ENCODE results near the gene TCN2. TPM values are rescaled to one million over a fixed set of nuclear protein-coding genes. Genes with fewer than 3 reads are reported as not detected.
A peak's percentile ranks its signal among the peaks of the same experiment; 100 is the strongest.

The TCN2 gene
- total and polyA plus RNA-seq, 10 of the 15 experiments (the other 5 are each of a cell fraction or from before 2014, with no cell fraction given): 5.4 to 21.8 (median 11.0) TPM

DNA sequence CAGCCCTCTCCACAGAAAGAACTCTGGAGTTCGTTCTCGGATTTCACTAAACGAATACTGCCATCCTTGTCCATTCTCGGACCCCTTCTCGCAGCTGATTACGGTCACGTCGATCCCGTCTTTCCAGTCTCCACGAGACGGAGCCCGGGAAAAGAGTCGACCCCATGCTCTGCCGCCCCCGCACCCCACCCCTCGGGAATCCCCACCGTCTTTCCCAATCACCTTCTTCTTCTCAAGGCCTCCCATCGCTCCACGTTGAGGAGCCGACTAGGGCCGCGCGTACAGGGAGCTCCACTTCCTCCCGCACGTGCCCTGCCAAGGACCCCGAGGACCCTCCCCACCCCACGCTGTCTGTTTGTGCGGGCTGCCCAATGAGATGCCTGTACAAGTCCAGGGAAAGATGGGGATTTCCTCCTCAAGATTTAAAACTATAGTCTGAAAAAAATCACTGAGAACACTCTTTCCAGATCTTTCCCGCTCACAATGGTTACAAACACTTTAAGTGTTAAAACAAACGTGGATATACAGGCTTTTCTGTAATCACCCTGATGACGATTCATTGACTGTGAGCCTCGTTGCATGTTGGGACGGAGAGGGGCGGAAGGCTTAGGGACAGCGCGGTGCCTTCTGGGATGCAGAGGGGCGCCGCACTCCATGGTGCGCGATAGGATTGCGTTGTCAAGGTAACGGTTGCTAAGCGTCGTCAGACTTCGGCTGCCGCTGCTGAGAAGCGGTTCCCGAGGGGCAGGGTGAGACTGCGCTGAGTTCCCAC is 15.2 kb upstream of the TCN2 start, which contains the start of gene PES1 (continued):
- TF ChIP-seq ZNF592 (IDR thresholded peaks at IDR 0.05) (peak; percentile 69; the same call in 1 of the 2 replicates), CBFB (IDR thresholded peaks at IDR 0.05; ENCODE audit: low read depth) (peak; percentile 88), CHD1 (IDR thresholded peaks at IDR 0.05; ENCODE audit: low read depth, low read length) (no peak), BCLAF1 (IDR thresholded peaks at IDR 0.05) (no peak), ASH2L (IDR thresholded peaks at IDR 0.05; ENCODE audit: borderline replicate concordance, low read depth) (no peak), BACH1 (IDR thresholded peaks at IDR 0.05; ENCODE audit: borderline replicate concordance) (no peak), CBX3 (IDR thresholded peaks at IDR 0.05; ENCODE audit: borderline replicate concordance, low read depth) (no peak), TARDBP (IDR thresholded peaks at IDR 0.05; ENCODE audit: borderline replicate concordance) (0 out of 2 replicates have a peak, but pooled peaks have one; percentile 59), BMI1 (IDR thresholded peaks at IDR 0.05; ENCODE audit: borderline replicate concordance) (peak; percentile 100), TAF1 (IDR thresholded peaks at IDR 0.05; ENCODE audit: borderline replicate concordance, low read depth, low read length) (peak; percentile 66; the same call in 1 of the 2 replicates), SIN3A (IDR thresholded peaks at IDR 0.05; ENCODE audit: low read depth, low read length) (peak; percentile 84), USF1 (IDR thresholded peaks at IDR 0.05; ENCODE audit: borderline replicate concordance, extremely low read length, insufficient read depth, low read depth, low read length) (peak; percentile 82), PKNOX1 (IDR thresholded peaks at IDR 0.05) (peak; percentile 53; the same call in 1 of the 2 replicates), POLR2A (IDR thresholded peaks at IDR 0.05; ENCODE audit: low read depth, low read length) (peak; percentile 83), RELB (IDR thresholded peaks at IDR 0.05; ENCODE audit: low read depth) (peak; percentile 94), MLLT1 (IDR thresholded peaks at IDR 0.05) (no peak), SIX5 (IDR thresholded peaks at IDR 0.05; ENCODE audit: low read depth, low read length, severe bottlenecking) (peak; percentile 93)

Data from GM12878 (cell line).